NCI-H510A treated with DMSO at 0.1 percent for 48 hours (cell line): Measurements from ENCODE around the gene CLEC4M.
"Not testable (repeated sequence)": the region's sequence is repeated elsewhere in the genome, so short reads cannot be mapped to it uniquely, and the experiment has no call there.

Experiments
- DNase-seq: peaks from one replicate; lab custom pipeline; 2025; lab: John Stamatoyannopoulos, UW

CLEC4M gene

GRCh38 chr19:7815325-7815724, 52.3 kb downstream of the CLEC4M start:
- DNase-seq: no peak

- DNase-seq: not testable (repeated sequence)
These were observed 53.0 kb downstream of the CLEC4M start for GRCh38 chr19:7816040-7816439.

- no peak for DNase-seq
These were observed 54.8 kb downstream of the CLEC4M start for GRCh38 chr19:7817801-7818200.

- DNase-seq: no peak
These were observed 55.8 kb downstream of the CLEC4M start for GRCh38 chr19:7818806-7819205.
